OCI-LY3 (cell line): ENCODE measurements around the gene SLC43A2.
A peak's percentile ranks its signal among the peaks of the same experiment; 100 is the strongest.

ENCODE experiments used
- EZH2phosphoT487 ChIP-seq: fragments of 200-600 bp; shearing (Covaris generic); IDR thresholded peaks from 2 replicates; pipeline ENCODE4 v1.6.1; 2018; ENCODE audit warnings: antibody characterized with exemption, mixed run types, low read depth
- TF ChIP-seq, protein P1 (sequence below): fragments of 200-600, 300-600 bp; sonication (generic); IDR thresholded peaks from 2 replicates; pipeline ENCODE4 v1.5.1; 2014; ENCODE audit warnings: antibody characterized with exemption, low read length, low read depth

DNA sequence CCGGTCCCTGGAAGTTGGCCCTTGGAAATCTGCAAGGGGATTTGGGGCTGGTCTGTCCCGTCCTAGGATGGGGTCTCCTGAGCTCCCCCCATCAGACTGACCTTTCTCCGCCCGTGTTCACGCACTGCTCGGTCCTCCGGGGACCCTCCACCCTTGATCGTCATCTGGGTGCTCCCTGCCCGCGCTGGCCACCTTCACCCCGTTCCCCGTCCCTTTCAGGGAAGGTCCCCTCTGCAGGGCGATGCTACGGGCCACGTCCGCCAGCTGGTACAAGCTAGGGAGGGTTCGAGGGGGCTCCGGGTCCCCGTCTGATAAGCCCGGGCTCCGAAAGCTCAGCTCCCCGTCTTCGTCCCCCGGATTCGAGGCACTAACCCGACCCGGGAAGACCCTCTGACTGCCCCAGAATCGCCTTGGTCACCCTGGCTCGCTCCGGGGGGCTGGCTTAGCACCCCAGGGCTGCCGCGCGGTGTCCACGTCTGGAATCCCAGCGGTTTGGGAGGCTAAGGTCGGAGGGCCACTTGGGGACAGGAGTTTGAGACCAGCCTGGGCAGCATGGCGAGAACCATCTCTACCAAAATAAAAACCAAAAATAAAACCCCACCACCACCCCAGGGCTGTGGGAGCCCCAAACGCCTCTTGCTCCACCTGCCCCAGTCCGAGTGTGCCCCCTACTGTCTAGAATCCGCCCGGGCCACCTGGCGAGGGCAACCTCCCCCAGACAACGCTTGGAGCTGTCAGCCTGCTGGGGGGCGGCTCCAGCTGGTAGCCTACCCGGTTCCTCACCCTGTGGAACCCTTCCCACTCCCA is 1.1 kb upstream of the SLC43A2 start:
- TF ChIP-seq, protein P1, sequence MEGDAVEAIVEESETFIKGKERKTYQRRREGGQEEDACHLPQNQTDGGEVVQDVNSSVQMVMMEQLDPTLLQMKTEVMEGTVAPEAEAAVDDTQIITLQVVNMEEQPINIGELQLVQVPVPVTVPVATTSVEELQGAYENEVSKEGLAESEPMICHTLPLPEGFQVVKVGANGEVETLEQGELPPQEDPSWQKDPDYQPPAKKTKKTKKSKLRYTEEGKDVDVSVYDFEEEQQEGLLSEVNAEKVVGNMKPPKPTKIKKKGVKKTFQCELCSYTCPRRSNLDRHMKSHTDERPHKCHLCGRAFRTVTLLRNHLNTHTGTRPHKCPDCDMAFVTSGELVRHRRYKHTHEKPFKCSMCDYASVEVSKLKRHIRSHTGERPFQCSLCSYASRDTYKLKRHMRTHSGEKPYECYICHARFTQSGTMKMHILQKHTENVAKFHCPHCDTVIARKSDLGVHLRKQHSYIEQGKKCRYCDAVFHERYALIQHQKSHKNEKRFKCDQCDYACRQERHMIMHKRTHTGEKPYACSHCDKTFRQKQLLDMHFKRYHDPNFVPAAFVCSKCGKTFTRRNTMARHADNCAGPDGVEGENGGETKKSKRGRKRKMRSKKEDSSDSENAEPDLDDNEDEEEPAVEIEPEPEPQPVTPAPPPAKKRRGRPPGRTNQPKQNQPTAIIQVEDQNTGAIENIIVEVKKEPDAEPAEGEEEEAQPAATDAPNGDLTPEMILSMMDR: peak; percentile 76
- TF ChIP-seq EZH2phosphoT487: no peak
